Forelimb muscle (tissue), 1 donor: Measurements from ENCODE around the gene FAM124B. TPM values are rescaled to one million over a fixed set of nuclear protein-coding genes. Genes with fewer than 3 reads are reported as not detected.

Experiments used
- DNase-seq: peaks from one replicate; pipeline ENCODE4 v3.0.0-alpha.2; 2013; ENCODE audit warnings: low read depth
- polyA plus RNA-seq: library from polyadenylated mRNA; unstranded; fragments of 120-200 nt; gene quantifications from one replicate; pipeline ENCODE4 v1.2.1, GENCODE V29; 2013; ENCODE audit not compliant: insufficient read length

FAM124B gene
- polyA plus RNA-seq, 1 donor, result 9.2 TPM

- DNase-seq, result no peak
Measured at GRCh38 chr2:224347176-224348051, 54.5 kb downstream of the FAM124B start.

GRCh38 chr2:224345492-224345891 is 56.4 kb downstream of the FAM124B start:
- DNase-seq, result no peak

- DNase-seq, result no peak
Measured at GRCh38 chr2:224343226-224343625, 58.7 kb downstream of the FAM124B start.

GRCh38 chr2:224335991-224336390 is 65.9 kb downstream of the FAM124B start:
- DNase-seq, result no peak

GRCh38 chr2:224334726-224335125 is 67.2 kb downstream of the FAM124B start:
- no peak for DNase-seq

- no peak for DNase-seq
Measured at GRCh38 chr2:224333726-224334482, 68.0 kb downstream of the FAM124B start.

- DNase-seq, result no peak
Measured at GRCh38 chr2:224331698-224332097, 70.2 kb downstream of the FAM124B start.

- DNase-seq, result no peak
Measured at GRCh38 chr2:224328798-224329197, 73.1 kb downstream of the FAM124B start.

Other genes starting within 250 kb of the FAM124B start
- gene CUL3, start 183.3 kb upstream of the FAM124B start, polyA plus RNA-seq, result 73.9 TPM